ENCODE measurements around the gene LORICRIN. TPM values are rescaled to one million over a fixed set of nuclear protein-coding genes. Genes with fewer than 3 reads are reported as not detected.
A peak's percentile ranks its signal among the peaks of the same experiment; 100 is the strongest.

The LORICRIN gene
- total RNA-seq, 2 experiments from 2014 or later = not detected

DNA sequence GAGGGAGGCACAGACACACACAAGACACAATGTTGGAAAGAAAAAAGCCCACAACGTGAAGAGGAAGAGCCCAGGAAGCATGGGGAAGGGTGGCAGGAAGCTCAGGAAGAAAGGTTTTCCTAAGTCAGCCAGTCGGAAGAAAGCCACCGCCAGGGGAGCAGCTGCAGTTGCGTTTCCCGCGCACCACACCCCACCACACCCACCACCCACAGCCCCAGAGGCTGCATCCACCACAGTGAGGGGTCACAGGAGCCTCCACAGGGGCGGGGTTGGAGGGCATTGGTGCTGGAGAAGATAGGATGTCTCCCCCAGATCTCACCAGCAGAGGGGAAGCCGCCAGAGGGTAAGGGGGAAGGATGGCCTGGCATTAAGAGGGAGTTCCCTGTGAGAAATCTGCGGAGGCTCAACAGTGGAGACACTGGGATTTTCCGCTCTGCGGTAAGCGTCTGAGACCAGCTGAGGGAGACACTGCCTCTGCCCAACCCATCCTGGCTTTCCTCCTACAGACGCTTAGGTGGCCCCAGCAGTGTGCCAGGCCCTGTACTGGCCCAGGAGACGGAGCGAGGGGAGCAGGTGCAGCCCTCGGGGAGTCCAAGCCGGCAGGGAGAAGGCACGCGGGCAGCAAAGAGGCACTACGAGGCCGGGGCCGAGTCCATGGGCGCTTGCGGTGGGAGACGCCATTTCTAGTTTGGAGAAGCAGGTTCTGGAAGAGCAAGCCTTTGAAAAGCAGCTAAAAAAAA is 33.4 kb downstream of the LORICRIN start:
- H3K9me3 Mint-ChIP-seq = no peaks in the 10 kb centered on the region
- no peak for DNase-seq
- H3K4me3 Mint-ChIP-seq = no peak overlapping the region
- peaks cover 25% of the 10 kb centered on the region for H3K4me1 Mint-ChIP-seq
- ChIA-PET CTCF (no interaction called here), POLR2A (no interaction called here)
- H3K27ac Mint-ChIP-seq = peak overlapping the region; percentile 3
- H3K27me3 Mint-ChIP-seq = no peaks in the 10 kb centered on the region
- H3K36me3 Mint-ChIP-seq (ENCODE audit: low read depth) = no peaks in the 10 kb centered on the region

DNA sequence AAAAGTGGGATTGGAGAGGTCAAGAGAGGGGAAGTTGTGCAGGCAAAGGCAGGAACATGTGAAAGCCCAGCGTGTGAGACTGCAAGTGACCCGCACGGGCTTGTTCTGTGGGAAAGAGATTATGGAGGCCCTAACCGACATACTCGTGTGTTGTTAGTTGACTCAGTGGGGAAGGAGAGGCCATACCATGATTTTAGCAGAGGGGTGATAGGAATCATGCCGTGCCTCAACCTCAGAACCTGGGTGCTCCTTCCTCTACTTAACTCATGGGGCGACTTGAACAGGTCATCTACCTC is 33.9 kb downstream of the LORICRIN start:
- H3K27me3 Mint-ChIP-seq = no peaks in the 10 kb centered on the region
- POLR2A ChIA-PET = no interaction called here
- H3K9me3 Mint-ChIP-seq = no peaks in the 10 kb centered on the region
- CTCF ChIA-PET = no interaction called here
- H3K36me3 Mint-ChIP-seq (ENCODE audit: low read depth) = no peaks in the 10 kb centered on the region
- H3K27ac Mint-ChIP-seq = no peak overlapping the region
- DNase-seq = no peak
- no peak overlapping the region for H3K4me3 Mint-ChIP-seq
- H3K4me1 Mint-ChIP-seq = peaks cover 25% of the 10 kb centered on the region

DNA sequence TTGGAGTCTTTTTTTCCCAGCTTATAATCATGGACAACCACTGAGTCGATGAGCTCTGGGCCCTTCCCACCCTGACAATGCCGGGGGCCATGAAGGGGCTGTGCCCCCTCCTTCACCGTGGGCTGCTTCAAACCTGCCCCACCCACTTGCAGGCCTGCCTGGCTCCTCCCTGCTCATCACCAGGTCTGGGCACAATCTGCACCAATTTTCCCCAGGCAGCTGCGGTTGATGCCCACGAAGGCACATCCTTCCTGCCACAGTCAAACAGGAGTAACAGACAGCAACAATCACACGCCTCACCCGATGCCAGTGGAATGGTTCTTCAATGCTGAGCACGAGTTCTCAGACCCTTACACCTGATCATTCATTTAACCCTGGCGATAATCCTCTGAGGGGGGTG is 34.4 kb downstream of the LORICRIN start:
- POLR2A ChIA-PET = no interaction called here
- Mint-ChIP-seq H3K4me1 (peaks cover 25% of the 10 kb centered on the region), H3K36me3 (ENCODE audit: low read depth) (no peaks in the 10 kb centered on the region), H3K27me3 (no peaks in the 10 kb centered on the region), H3K9me3 (no peaks in the 10 kb centered on the region), H3K27ac (no peak overlapping the region), H3K4me3 (no peak overlapping the region)
- CTCF ChIA-PET = no interaction called here
- peak; percentile 14 for DNase-seq

DNA sequence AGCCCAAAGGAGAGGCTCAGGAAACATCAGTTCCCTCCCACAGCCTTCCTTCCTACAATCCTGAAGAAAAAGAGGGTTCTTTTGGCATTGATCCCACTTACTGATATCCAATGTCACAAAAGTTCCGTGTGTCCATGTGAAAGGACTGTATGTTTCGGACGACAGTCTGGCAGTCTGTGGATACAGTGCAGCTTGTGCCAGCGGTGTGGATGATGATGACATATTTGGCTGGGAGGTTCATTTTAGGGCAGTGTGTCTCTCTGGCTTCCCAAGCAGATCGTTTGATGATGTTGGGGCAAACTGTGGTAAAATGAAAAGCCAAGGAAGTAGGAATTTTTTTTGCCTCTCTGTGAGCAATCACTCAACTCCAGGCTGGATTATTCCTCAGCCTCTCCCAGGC is 42.8 kb downstream of the LORICRIN start:
- Mint-ChIP-seq H3K4me1 (no peaks in the 10 kb centered on the region), H3K4me3 (no peak overlapping the region), H3K9me3 (no peaks in the 10 kb centered on the region), H3K36me3 (ENCODE audit: low read depth) (no peaks in the 10 kb centered on the region), H3K27ac (no peak overlapping the region), H3K27me3 (peaks cover 5% of the 10 kb centered on the region)
- no peak for DNase-seq
- CTCF ChIA-PET = no interaction called here
- POLR2A ChIA-PET = no interaction called here

DNA sequence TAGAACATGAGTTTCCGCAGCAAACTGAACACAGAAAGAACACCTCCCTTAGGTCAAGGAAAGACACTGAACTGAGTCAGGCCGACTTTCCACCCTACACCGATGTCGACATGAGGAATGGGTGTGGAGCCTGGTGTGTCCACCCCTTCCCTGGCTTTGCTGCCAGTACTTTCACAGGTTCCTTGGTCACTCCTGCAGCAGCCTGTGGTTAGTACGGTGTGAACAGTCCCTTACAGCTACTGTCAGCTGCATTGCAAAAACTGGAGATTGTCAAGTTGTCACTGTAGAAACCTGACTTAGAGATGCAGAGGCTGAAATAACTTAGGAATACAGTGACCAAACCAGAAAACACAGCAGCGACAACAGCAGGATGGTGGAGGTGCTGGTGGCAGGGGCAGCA is 46.2 kb downstream of the LORICRIN start:
- no peaks in the 10 kb centered on the region for H3K9me3 Mint-ChIP-seq
- ChIA-PET CTCF (no interaction called here), POLR2A (no interaction called here)

DNA sequence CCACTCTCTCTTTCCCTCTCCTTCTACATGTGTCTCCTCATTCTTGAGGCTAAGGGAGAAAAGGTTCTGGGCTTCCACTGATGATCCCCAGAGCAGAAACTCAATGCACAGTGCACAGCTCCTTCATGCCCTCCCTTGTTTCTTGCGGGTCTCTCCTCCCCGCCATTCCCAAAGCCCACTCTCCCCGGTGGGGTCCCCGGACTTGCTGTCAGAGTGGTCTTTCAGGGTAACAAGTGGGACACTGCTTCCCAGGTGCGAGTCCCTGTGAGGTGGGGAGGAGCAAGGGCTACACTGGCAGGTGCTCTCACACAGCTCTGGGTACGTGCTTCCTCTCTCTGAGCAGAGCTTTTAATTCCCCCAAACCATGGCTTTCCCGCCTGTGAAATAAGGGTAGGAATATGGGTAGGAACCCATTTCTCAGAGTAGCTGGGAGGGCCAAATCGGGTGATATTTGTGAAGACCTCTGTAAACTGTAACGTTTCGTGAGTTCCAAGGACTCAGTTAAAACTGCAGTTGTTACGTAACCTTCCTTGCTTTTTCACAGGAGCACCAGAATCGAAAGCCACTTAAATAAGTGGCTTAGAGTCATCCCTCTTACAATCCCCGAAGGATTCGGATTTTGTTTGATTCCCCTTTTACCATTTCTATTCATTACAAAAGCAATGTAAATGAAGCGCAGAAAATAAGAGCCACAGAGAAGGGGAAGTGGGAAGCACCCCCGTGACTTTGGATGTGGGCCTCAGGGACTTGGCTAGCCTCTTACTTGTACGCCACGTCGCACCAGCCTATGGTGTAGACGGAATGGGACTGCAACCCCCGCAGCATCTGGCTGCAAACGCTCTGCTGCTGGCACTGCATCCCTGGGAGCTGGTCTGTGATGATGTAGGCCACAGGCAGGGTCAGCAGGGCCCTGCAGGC is 47.1 kb downstream of the LORICRIN start:
- Mint-ChIP-seq H3K4me3 (no peak overlapping the region), H3K27me3 (peaks cover 5% of the 10 kb centered on the region), H3K36me3 (ENCODE audit: low read depth) (no peaks in the 10 kb centered on the region), H3K27ac (no peak overlapping the region), H3K4me1 (no peaks in the 10 kb centered on the region), H3K9me3 (no peaks in the 10 kb centered on the region)
- POLR2A ChIA-PET = no interaction called here
- no peak for DNase-seq
- CTCF ChIA-PET = no interaction called here

More for the DNA sequence above, 46.2 kb downstream of the LORICRIN start:
- Mint-ChIP-seq H3K4me1 (no peaks in the 10 kb centered on the region), H3K27me3 (peaks cover 5% of the 10 kb centered on the region), H3K36me3 (ENCODE audit: low read depth) (no peaks in the 10 kb centered on the region), H3K27ac (no peak overlapping the region), H3K4me3 (no peak overlapping the region)
- no peak for DNase-seq

DNA sequence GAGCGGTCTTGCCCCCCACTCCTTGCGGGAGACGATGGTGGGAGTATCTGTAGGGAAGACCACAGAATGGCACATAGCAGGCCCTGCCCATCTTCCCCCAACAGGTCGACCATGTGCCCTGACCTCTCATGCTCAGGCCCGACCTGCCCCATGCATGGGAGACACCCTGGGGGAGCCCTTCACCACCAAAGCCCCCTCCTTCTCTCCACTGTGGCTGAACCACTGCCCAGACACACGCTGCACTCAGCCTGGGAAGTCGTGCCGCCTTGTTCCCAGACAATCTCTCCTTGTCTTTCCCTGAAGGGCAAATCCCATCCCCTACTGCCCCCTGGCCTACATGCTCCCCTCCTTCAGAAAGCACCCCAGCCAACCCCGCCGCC is 47.7 kb downstream of the LORICRIN start:
- H3K4me3 Mint-ChIP-seq = no peak overlapping the region
- no peak for DNase-seq
- no peak overlapping the region for H3K27ac Mint-ChIP-seq
- POLR2A ChIA-PET = no interaction called here
- no peaks in the 10 kb centered on the region for H3K4me1 Mint-ChIP-seq
- CTCF ChIA-PET = interaction anchor here (0.6 kb wide), 1 partner anchor 806 kb away, joined by 3 read pairs; no protein-coding TSS in a partner anchor
- no peaks in the 10 kb centered on the region for H3K9me3 Mint-ChIP-seq
- no peaks in the 10 kb centered on the region for H3K36me3 Mint-ChIP-seq (ENCODE audit: low read depth)
- peaks cover 5% of the 10 kb centered on the region for H3K27me3 Mint-ChIP-seq

DNA sequence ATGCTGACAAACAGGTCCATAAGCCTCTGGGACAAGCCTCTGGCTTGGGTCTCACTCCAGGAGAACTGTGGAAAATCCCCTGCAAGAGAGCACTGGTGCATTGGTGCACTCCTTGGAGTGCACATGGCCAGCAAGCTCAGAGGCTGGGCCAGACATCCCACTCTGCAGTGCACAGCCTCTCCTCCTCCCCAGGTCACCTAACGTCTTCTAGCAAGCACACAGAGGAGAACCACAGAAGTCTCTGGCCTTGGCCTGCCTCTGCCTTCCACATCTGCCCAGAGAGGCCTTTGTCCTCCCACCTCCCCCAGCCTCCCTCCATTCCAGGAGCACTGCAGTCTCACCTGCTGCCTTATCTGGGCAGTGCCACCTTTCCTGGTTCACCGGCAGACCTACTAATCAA is 49.1 kb downstream of the LORICRIN start:
- POLR2A ChIA-PET = no interaction called here
- Mint-ChIP-seq H3K36me3 (ENCODE audit: low read depth) (no peaks in the 10 kb centered on the region), H3K27ac (no peak overlapping the region), H3K4me1 (no peaks in the 10 kb centered on the region), H3K4me3 (no peak overlapping the region), H3K9me3 (no peaks in the 10 kb centered on the region), H3K27me3 (peaks cover 8% of the 10 kb centered on the region)
- CTCF ChIA-PET = no interaction called here
- DNase-seq = no peak

DNA sequence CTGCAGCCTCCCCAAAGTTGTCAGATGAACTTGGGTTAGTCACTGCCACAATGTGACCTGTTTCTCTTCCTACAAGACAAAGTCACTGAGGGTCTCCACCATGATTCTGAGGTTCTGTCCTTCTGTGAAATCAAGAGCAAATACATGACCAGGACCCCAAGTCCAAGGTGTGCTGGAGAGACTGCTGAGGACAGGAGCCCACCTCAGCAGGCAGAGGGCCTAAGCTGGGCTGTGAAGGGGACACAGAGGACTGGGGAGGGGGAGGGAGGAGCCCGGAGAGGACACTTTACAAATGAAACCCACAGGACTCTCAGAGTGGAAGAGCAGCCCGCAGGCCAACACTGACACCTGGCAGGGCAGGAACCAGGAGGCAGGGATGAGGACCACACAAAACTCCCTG is 50.0 kb downstream of the LORICRIN start:
- H3K4me1 Mint-ChIP-seq = no peaks in the 10 kb centered on the region
- peaks cover 9% of the 10 kb centered on the region for H3K27me3 Mint-ChIP-seq
- H3K36me3 Mint-ChIP-seq (ENCODE audit: low read depth) = no peaks in the 10 kb centered on the region
- H3K9me3 Mint-ChIP-seq = no peaks in the 10 kb centered on the region
- H3K27ac Mint-ChIP-seq = no peak overlapping the region
- POLR2A ChIA-PET = no interaction called here
- DNase-seq = no peak
- no peak overlapping the region for H3K4me3 Mint-ChIP-seq
- CTCF ChIA-PET = no interaction called here

DNA sequence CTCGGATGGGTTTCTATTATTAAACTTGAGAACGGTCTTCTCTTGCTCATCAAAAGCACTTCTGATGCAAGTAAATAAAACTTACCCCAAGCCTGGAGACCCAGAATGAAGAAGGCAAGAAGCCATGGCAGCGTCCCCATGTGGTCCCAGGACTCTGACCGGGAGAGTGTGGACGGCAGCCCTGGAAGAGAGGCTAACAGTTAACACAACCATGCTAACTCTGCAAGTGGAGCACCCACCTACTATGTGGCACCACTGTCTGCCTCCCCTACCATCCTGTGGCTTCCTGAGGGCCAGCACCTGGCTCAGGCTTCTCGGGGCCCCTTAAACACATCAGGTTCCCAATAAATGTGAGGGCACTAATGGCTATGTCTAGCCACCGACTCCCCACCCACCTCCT is 51.0 kb downstream of the LORICRIN start:
- ChIA-PET POLR2A (no interaction called here), CTCF (no interaction called here)
- H3K4me1 Mint-ChIP-seq = no peaks in the 10 kb centered on the region
- H3K9me3 Mint-ChIP-seq = no peaks in the 10 kb centered on the region
- no peaks in the 10 kb centered on the region for H3K36me3 Mint-ChIP-seq (ENCODE audit: low read depth)
- no peak overlapping the region for H3K27ac Mint-ChIP-seq
- peaks cover 7% of the 10 kb centered on the region for H3K27me3 Mint-ChIP-seq
- no peak for DNase-seq
- H3K4me3 Mint-ChIP-seq = no peak overlapping the region

Other genes starting within 250 kb of the LORICRIN start
- gene SPRR1B, start 228.5 kb upstream of the LORICRIN start, total RNA-seq = not detected
- gene SPRR2D, start 218.6 kb upstream of the LORICRIN start, total RNA-seq = not detected
- not detected for gene SPRR2A, start 202.2 kb upstream of the LORICRIN start, total RNA-seq
- not detected for gene SPRR2B, start 188.1 kb upstream of the LORICRIN start, total RNA-seq
- gene SPRR2E, start 165.2 kb upstream of the LORICRIN start, total RNA-seq = not detected
- gene SPRR2F, start 146.2 kb upstream of the LORICRIN start, total RNA-seq = not detected
- gene SPRR2G, start 108.8 kb upstream of the LORICRIN start, total RNA-seq = not detected
- gene LELP1, start 56.3 kb upstream of the LORICRIN start, total RNA-seq = not detected
- gene PRR9, start 42.1 kb upstream of the LORICRIN start, total RNA-seq = not detected
- gene PGLYRP3, start 53.3 kb downstream of the LORICRIN start, total RNA-seq = not detected
- not detected for gene PGLYRP4, start 89.2 kb downstream of the LORICRIN start, total RNA-seq
- gene S100A9, start 98.2 kb downstream of the LORICRIN start, total RNA-seq = under 1 TPM in 1 of 2 experiments, not detected in 1; 0.77 TPM
- not detected for gene S100A12, start 115.9 kb downstream of the LORICRIN start, total RNA-seq
- gene S100A8, start 131.4 kb downstream of the LORICRIN start, total RNA-seq = not detected
- not detected for gene S100A7A, start 156.8 kb downstream of the LORICRIN start, total RNA-seq
- not detected for gene S100A7, start 201.0 kb downstream of the LORICRIN start, total RNA-seq